ENCODE data around the gene FAT3.

The FAT3 gene

GRCh38 chr11:92227959-92228935 is 3.6 kb downstream of the FAT3 start:
- DNase-seq: no peak

GRCh38 chr11:92236856-92237255 is 12.2 kb downstream of the FAT3 start:
- no peak for DNase-seq

DNA sequence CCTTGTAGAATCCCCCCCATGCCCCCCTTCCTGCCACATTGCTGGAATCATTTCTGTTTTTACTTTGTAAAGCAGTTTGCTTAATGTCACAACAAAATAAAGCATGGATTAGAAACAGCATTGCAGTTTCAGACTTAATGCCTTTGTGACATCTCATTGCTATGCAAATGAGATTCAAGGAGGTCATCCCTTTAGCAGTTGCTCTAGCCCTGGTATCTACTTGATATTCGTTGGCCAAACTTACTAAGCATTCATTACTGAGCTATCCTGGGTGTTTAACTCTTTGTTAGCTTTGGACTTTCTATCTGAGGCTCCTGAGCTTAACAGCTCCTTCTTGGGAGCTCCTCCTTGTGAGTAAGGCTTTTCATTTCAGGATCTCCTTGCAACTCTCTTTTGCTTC is 16.3 kb downstream of the FAT3 start:
- no peak for DNase-seq

DNA sequence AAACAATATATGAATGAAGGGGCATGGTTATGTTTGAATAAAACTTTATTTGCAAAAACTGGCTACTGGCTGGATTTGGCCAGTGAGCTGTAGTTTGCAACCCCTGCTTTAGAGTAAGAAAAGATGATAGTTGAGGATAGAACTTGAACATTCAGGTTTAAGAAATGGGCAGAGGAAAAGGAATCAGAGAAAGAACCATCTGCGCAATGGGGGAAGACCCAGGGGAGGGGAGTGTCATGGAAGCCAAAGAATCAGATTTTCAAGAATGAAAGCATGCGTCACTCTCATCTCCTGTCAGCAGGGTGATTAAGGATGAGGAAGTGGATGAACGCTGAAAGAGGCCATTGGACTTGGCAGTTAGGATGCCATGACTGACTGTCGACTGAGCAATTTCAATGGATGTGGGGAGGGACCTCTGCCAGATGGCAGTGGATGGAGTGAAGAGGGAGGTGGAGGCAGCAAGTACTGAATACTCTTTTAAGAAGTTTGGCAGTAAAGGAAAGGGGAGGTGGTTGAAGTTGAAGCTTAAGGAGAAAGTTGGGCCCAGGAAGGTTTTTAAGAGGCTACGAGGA is 21.2 kb downstream of the FAT3 start:
- DNase-seq: no peak

- no peak for DNase-seq
Measured at GRCh38 chr11:92246630-92247029, 22.0 kb downstream of the FAT3 start.

GRCh38 chr11:92249156-92249753 is 24.6 kb downstream of the FAT3 start:
- no peak for DNase-seq

GRCh38 chr11:92251980-92252379 is 27.4 kb downstream of the FAT3 start:
- DNase-seq: no peak

- DNase-seq: no peak
Measured at GRCh38 chr11:92253421-92253820, 28.8 kb downstream of the FAT3 start.

DNA sequence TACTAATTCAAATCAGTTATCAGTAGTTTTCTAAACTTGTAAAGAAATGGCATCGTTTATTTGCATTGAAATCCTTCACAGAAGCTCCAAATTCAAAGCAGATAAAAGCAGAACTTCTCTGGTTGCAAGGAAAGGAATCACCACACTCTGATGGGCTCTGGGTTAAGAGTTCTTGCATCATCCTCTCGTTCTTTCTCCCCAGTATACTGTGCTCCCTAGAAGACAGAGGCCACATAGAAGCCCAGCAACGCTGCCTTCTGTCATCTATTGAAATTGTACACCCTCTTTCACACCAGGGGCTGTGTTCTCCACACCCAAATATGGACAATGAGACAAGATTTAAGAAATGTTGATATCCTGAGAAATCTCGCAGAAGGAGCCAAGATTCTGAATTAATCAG is 29.3 kb downstream of the FAT3 start:
- no peak for DNase-seq

DNA sequence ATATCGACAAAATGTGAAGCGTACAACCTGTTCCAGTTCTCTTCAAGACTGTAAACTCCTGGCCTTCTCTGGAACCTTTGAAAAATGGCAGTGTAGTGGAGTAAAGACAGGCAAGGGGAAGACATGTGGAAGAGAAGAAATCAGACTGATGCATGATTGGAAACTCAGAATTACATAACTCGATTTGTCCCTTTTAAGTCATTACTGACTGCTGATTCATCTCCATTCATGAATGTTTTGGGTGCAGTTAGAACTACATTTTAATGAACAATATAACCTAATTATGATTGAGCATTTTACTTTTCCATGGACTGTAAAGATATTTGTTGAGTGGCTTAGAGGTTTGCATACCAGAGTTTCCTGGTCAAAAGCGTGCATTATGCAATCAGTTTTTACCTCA is 32.9 kb downstream of the FAT3 start:
- no peak for DNase-seq

DNA sequence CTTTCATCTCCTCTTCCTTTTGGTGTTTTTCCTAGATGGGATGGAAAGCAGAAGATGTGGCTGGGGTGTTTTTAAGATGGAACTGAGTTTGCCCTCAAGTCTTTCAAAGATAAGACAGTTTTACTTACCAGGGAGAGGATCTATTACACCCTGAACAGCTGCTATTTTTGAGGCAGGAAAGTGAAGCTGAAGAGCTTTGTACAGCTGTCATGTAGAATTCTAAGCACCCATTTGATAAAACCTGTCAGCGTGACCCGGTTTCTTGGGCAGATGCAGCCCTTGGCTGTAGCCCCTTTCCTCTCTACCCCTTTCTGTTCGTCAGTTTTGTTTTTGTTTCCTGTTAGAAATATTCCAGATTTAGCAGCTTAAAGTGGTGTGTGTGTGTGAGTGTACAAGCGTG is 35.2 kb downstream of the FAT3 start:
- no peak for DNase-seq

- no peak for DNase-seq
Measured at GRCh38 chr11:92264350-92264749, 39.7 kb downstream of the FAT3 start.

DNA sequence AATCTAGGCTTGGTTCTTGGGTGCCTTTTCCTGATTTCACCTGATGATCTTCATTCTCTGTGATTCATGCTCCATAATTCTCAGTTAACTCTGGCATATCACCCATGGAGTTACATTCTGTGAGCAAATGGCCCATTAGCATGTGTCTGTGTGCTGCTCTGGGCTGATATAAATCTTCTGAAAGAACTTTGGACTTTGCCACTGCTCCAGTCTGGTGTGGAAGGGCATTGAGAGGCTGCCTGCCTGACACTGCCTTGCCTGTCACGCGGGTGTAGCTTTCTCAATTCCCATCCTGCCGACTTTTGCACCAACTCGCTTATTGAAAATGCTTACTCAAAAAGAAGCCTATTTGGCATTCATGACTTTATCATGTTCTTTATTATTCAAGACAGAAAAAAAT is 42.2 kb downstream of the FAT3 start:
- no peak for DNase-seq

DNA sequence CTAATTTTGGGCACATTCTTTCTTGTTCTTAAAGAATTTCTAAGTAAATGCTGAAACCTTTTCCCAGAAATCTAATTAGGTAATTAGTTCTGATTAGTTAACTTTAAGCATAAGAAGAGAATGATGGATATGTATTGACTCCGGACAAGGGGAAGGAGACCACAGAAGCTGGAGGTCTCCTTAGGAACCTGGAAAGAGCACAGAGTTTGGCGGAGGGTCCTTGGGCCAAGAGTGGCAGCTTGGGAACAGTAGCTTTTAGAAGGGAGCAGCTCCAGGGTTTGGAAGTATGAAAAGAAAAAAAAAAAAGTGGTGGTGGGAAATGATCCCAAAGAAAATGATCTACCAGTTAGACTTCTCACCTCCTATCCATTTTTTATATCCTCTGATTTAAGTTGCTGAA is 42.7 kb downstream of the FAT3 start:
- DNase-seq: no peak

DNA sequence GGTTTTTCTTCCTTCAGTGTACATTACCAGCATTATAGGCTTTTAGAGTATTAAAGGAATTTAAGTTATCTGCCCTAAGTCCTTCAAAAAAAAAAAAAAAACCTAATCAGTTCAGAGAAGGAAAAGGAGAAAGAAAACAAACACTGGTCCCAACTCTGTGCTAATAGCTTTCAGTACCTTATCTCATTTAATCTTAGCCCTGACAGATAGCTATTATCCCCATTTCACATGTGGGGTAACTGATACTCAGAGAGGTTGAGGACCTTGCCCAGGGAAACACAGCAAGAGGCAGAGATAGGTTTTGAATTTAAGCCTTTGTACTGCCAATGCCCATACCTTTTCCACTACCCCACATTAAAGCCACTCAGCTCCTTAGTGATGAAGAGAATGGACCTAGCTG is 43.4 kb downstream of the FAT3 start:
- no peak for DNase-seq

GRCh38 chr11:92268546-92268945 is 43.9 kb downstream of the FAT3 start:
- DNase-seq: no peak

GRCh38 chr11:92269021-92269420 is 44.4 kb downstream of the FAT3 start:
- no peak for DNase-seq

DNA sequence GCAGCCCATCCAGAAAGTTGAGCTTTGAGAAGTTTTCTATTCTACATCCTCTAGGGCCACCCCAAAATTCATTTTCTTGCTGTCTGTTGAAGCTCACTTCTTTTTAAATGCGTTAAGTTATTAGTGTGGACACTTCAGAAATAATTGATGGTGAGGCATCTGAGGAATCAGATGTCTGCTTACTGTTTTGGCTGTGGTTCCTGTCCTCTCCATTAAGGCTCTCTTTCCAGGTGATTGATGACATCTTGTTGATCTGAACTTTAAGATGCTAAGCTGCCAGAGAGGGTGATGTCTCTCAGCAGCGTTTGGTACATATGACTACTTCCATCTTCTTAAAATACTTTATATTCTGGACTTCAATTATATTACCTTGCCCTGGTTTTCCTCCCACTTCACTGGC is 45.2 kb downstream of the FAT3 start:
- no peak for DNase-seq

- peak; percentile 24 for DNase-seq
Measured at GRCh38 chr11:92272651-92273050, 48.0 kb downstream of the FAT3 start.
